GM21717 (cell line): ENCODE data around the gene LCORL.
"Not testable (repeated sequence)": the region's sequence is repeated elsewhere in the genome, so short reads cannot be mapped to it uniquely, and the experiment has no call there.

Experiments used
- ATAC-seq: cut with Tn5 transposase; IDR thresholded peaks from one replicate; pipeline ENCODE4 v1.9.1; 2021; ENCODE audit warnings: mild to moderate bottlenecking, moderate library complexity; ENCODE audit not compliant: unreplicated experiment

The LCORL gene

GRCh38 chr4:18020671-18021469, 685 bp downstream of the LCORL start:
- peak; percentile 21 for ATAC-seq

- no peak for ATAC-seq
Observed at GRCh38 chr4:18020145-18020670, 1.3 kb downstream of the LCORL start.

- no peak for ATAC-seq
Observed at GRCh38 chr4:18014269-18014668, 7.3 kb downstream of the LCORL start.

- ATAC-seq, result no peak
Observed at GRCh38 chr4:18012807-18013462, 8.6 kb downstream of the LCORL start.

GRCh38 chr4:18012134-18012806, 9.3 kb downstream of the LCORL start:
- ATAC-seq, result no peak

- ATAC-seq, result no peak
Observed at GRCh38 chr4:18007625-18008024, 13.9 kb downstream of the LCORL start.

GRCh38 chr4:18006432-18006831, 15.1 kb downstream of the LCORL start:
- not testable (repeated sequence) for ATAC-seq

GRCh38 chr4:17997129-17997528, 24.4 kb downstream of the LCORL start:
- no peak for ATAC-seq

GRCh38 chr4:17995165-17995564, 26.4 kb downstream of the LCORL start:
- ATAC-seq, result no peak

- no peak for ATAC-seq
Observed at GRCh38 chr4:17985832-17986231, 35.7 kb downstream of the LCORL start.

GRCh38 chr4:17981063-17981462, 40.5 kb downstream of the LCORL start:
- no peak for ATAC-seq

GRCh38 chr4:17968721-17969120, 52.8 kb downstream of the LCORL start:
- ATAC-seq, result no peak

- ATAC-seq, result no peak
Observed at GRCh38 chr4:17967078-17967477, 54.5 kb downstream of the LCORL start.

- no peak for ATAC-seq
Observed at GRCh38 chr4:17966312-17966711, 55.2 kb downstream of the LCORL start.

GRCh38 chr4:17964576-17964975, 57.0 kb downstream of the LCORL start:
- ATAC-seq, result no peak

- ATAC-seq, result no peak
Observed at GRCh38 chr4:17962171-17962570, 59.4 kb downstream of the LCORL start.

- no peak for ATAC-seq
Observed at GRCh38 chr4:17961249-17961648, 60.3 kb downstream of the LCORL start.

- no peak for ATAC-seq
Observed at GRCh38 chr4:17958181-17958580, 63.4 kb downstream of the LCORL start.

- no peak for ATAC-seq
Observed at GRCh38 chr4:17957688-17958087, 63.9 kb downstream of the LCORL start.

- ATAC-seq, result no peak
Observed at GRCh38 chr4:17956245-17956644, 65.3 kb downstream of the LCORL start.

- ATAC-seq, result no peak
Observed at GRCh38 chr4:17945303-17945702, 76.3 kb downstream of the LCORL start.

GRCh38 chr4:17941731-17942130, 79.8 kb downstream of the LCORL start:
- no peak for ATAC-seq
